HG02870 (cell line): ENCODE measurements around the gene BABAM2.

Experiments used
- ATAC-seq: cut with Tn5 transposase; IDR thresholded peaks from one replicate; pipeline ENCODE4 v1.9.1; 2021; ENCODE audit warnings: mild to moderate bottlenecking, moderate library complexity; ENCODE audit not compliant: unreplicated experiment

The BABAM2 gene

GRCh38 chr2:27906074-27906473 lies 15.5 kb downstream of the BABAM2 start:
- no peak for ATAC-seq

GRCh38 chr2:27907547-27907946 lies 17.0 kb downstream of the BABAM2 start:
- no peak for ATAC-seq

GRCh38 chr2:27909901-27910300 lies 19.4 kb downstream of the BABAM2 start:
- no peak for ATAC-seq

- ATAC-seq: no peak
Measured at GRCh38 chr2:27911458-27912210, 21.1 kb downstream of the BABAM2 start.

- no peak for ATAC-seq
Measured at GRCh38 chr2:27912512-27912911, 22.0 kb downstream of the BABAM2 start.

- no peak for ATAC-seq
Measured at GRCh38 chr2:27914041-27914804, 23.7 kb downstream of the BABAM2 start.

GRCh38 chr2:27914805-27915175 lies 24.3 kb downstream of the BABAM2 start:
- no peak for ATAC-seq

GRCh38 chr2:27915191-27915590 lies 24.7 kb downstream of the BABAM2 start:
- ATAC-seq: no peak

GRCh38 chr2:27915874-27916273 lies 25.3 kb downstream of the BABAM2 start:
- ATAC-seq: no peak

- no peak for ATAC-seq
Measured at GRCh38 chr2:27916293-27916995, 25.9 kb downstream of the BABAM2 start.

- no peak for ATAC-seq
Measured at GRCh38 chr2:27920148-27920885, 29.8 kb downstream of the BABAM2 start.

- no peak for ATAC-seq
Measured at GRCh38 chr2:27921424-27921823, 30.9 kb downstream of the BABAM2 start.

- no peak for ATAC-seq
Measured at GRCh38 chr2:27921880-27922547, 31.5 kb downstream of the BABAM2 start.

GRCh38 chr2:27922842-27923241 lies 32.3 kb downstream of the BABAM2 start:
- ATAC-seq: no peak

GRCh38 chr2:27925766-27926472 lies 35.4 kb downstream of the BABAM2 start:
- no peak for ATAC-seq

- ATAC-seq: no peak
Measured at GRCh38 chr2:27929916-27930486, 39.5 kb downstream of the BABAM2 start.

- ATAC-seq: no peak
Measured at GRCh38 chr2:27931361-27931950, 40.9 kb downstream of the BABAM2 start.

GRCh38 chr2:27932396-27932795 lies 41.9 kb downstream of the BABAM2 start:
- ATAC-seq: no peak

GRCh38 chr2:27935026-27935425 lies 44.5 kb downstream of the BABAM2 start:
- ATAC-seq: no peak
